ENCODE data around the gene UGT1A8.
"Not testable (repeated sequence)": the region's sequence is repeated elsewhere in the genome, so short reads cannot be mapped to it uniquely, and the experiment has no call there.

DNA sequence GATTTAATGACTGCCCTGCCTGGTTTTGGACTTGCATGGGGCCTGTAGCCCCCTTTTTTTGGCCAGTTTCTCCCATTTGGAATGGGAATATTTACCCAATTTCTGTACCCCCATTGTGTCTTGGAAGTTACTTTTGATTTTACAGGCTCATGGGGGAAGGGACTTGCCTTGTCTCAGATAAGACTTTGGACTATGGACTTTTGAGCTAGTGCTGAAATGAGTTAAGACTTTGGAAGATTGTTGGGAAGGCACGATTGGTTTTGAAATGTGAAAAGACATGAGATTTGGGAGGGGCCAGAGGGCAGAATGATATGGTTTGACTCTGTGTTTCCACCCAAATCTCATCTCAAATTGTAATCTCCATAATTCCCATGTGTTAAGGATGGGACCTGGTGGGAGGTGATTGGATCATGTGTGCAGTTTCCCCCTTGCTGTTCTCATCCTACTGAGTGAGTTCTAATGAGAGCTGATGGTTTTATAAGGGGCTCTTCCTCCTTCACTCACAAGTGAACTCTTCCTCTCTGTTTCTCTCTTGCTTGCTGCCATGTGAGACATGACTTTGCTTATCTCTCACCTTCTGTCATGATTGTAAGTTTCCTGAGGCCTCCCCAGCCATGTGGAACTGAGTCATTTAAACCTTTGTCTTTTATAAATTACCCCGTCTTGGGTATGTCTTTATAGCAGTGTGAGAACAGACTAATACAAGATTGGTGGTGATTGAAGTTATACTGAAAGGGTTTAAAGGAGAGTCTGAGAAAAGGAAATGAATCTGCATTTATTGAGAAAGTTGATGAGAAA, 134.0 kb downstream of the UGT1A8 start:
- not testable (repeated sequence) for TF ChIP-seq POLR2AphosphoS5 (IDR thresholded peaks at IDR 0.05; ENCODE audit: insufficient read depth in 1 of 2, low read depth in 1 of 2)
- TF ChIP-seq, protein P1, sequence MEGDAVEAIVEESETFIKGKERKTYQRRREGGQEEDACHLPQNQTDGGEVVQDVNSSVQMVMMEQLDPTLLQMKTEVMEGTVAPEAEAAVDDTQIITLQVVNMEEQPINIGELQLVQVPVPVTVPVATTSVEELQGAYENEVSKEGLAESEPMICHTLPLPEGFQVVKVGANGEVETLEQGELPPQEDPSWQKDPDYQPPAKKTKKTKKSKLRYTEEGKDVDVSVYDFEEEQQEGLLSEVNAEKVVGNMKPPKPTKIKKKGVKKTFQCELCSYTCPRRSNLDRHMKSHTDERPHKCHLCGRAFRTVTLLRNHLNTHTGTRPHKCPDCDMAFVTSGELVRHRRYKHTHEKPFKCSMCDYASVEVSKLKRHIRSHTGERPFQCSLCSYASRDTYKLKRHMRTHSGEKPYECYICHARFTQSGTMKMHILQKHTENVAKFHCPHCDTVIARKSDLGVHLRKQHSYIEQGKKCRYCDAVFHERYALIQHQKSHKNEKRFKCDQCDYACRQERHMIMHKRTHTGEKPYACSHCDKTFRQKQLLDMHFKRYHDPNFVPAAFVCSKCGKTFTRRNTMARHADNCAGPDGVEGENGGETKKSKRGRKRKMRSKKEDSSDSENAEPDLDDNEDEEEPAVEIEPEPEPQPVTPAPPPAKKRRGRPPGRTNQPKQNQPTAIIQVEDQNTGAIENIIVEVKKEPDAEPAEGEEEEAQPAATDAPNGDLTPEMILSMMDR (IDR thresholded peaks at IDR 0.05) = not testable (repeated sequence)

Measured in vagina (tissue), 2 donors.